ENCODE data around the gene GPC1. TPM values are rescaled to one million over a fixed set of nuclear protein-coding genes. Genes with fewer than 3 reads are reported as not detected.

The GPC1 gene
- total and polyA plus RNA-seq, 2 donors (not counting 3 experiments of a cell fraction or from before 2014, with no cell fraction given), result 9.6 to 31.1 TPM

DNA sequence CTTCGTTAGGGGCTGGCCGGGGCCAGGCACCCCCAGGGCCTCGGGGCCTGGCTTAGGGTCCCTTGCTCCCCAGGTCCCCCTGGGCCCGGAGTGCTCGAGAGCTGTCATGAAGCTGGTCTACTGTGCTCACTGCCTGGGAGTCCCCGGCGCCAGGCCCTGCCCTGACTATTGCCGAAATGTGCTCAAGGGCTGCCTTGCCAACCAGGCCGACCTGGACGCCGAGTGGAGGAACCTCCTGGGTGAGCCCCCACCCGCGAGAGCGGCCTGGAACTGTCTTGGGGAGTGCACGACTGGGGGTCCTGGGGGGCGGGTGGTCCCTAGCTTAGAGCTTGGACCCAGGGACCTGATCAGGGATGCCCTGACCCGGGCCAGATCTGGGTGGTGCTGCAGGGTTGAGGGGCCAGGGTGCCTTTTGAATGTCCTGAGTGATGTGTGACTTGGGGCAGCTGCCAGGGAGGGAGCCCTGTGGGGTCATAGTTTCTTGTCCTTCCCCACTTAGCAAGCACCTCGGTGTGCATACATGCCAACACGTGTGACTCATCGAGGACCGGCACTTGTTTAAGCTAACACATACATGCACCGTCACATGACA lies 27.9 kb downstream of the GPC1 start:
- Histone ChIP-seq H3K79me2 (ENCODE audit: control insufficient read depth, insufficient read depth, low read length) (no peaks in the 10 kb centered on the region), H4K20me1 (replicated peaks; ENCODE audit: control insufficient read depth, extremely low read depth, insufficient read depth, low read length) (no peaks in the 10 kb centered on the region), H3K9me3 (replicated peaks; ENCODE audit: control insufficient read depth, insufficient read depth, low read length) (no peaks in the 10 kb centered on the region), H3K27me3 (ENCODE audit: control insufficient read depth in 2 of 2, insufficient read depth in 2 of 2, low read length in 2 of 2) (no peaks in the 10 kb centered on the region), H2AFZ (ENCODE audit: low read depth, low read length) (no peak overlapping the region), H3K9me1 (replicated peaks; ENCODE audit: control insufficient read depth, extremely low read depth, insufficient read depth, low read length) (no peaks in the 10 kb centered on the region), H3K4me2 (ENCODE audit: insufficient read depth, low read length) (no peak overlapping the region), H3K9ac (replicated peaks; ENCODE audit: extremely low read depth, insufficient read depth, low read length) (no peak overlapping the region), H3K36me3 (ENCODE audit: control insufficient read depth in 2 of 2, extremely low read depth in 1 of 2, insufficient read depth in 2 of 2, low read length in 2 of 2) (no peaks in the 10 kb centered on the region), H3K4me3 (replicated peaks in 1 of 3; ENCODE audit: insufficient read depth in 1 of 3, low read depth in 1 of 3, low read length in 3 of 3) (no peak overlapping the region), H3K27ac (ENCODE audit: insufficient read depth, low read depth, low read length) (no peak overlapping the region), H3K4me1 (ENCODE audit: control insufficient read depth, extremely low read depth, insufficient read depth, low read length) (no peaks in the 10 kb centered on the region)
- DNase-seq (ENCODE audit: low read depth, low spot score), result no peak
- ChIA-PET POLR2A (no interaction called here), CTCF (no interaction called here)
- TF ChIP-seq EZH2 (IDR thresholded peaks at IDR 0.05; ENCODE audit: borderline replicate concordance, low read depth, low read length, severe bottlenecking) (no peak), FOS (IDR thresholded peaks at IDR 0.05; ENCODE audit: borderline replicate concordance, insufficient read depth, low read length) (no peak), POLR2A (IDR thresholded peaks at IDR 0.05; ENCODE audit: low read depth, low read length) (no peak), JUN (IDR thresholded peaks at IDR 0.05; ENCODE audit: borderline replicate concordance, insufficient read depth, insufficient read length, low read depth) (no peak), MYC (IDR thresholded peaks at IDR 0.05; ENCODE audit: low read depth, low read length) (no peak), POLR2AphosphoS5 (IDR thresholded peaks at IDR 0.05; ENCODE audit: insufficient read depth, low read depth, low read length) (no peak), GATA2 (IDR thresholded peaks at IDR 0.05; ENCODE audit: insufficient read depth, insufficient read length, low read depth, low read length) (no peak)
- TF ChIP-seq, protein P1, sequence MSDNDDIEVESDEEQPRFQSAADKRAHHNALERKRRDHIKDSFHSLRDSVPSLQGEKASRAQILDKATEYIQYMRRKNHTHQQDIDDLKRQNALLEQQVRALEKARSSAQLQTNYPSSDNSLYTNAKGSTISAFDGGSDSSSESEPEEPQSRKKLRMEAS (IDR thresholded peaks at IDR 0.05; ENCODE audit: insufficient read depth, insufficient read length), result no peak
- TF ChIP-seq, protein P2, sequence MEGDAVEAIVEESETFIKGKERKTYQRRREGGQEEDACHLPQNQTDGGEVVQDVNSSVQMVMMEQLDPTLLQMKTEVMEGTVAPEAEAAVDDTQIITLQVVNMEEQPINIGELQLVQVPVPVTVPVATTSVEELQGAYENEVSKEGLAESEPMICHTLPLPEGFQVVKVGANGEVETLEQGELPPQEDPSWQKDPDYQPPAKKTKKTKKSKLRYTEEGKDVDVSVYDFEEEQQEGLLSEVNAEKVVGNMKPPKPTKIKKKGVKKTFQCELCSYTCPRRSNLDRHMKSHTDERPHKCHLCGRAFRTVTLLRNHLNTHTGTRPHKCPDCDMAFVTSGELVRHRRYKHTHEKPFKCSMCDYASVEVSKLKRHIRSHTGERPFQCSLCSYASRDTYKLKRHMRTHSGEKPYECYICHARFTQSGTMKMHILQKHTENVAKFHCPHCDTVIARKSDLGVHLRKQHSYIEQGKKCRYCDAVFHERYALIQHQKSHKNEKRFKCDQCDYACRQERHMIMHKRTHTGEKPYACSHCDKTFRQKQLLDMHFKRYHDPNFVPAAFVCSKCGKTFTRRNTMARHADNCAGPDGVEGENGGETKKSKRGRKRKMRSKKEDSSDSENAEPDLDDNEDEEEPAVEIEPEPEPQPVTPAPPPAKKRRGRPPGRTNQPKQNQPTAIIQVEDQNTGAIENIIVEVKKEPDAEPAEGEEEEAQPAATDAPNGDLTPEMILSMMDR (IDR thresholded peaks at IDR 0.05; ENCODE audit: extremely low read depth in 1 of 2, insufficient read depth in 1 of 2, low read depth in 1 of 2, low read length in 2 of 2), result no peak
- dilution Hi-C loops (cut with MboI; ENCODE audit: extremely low pct_ligation_motif_present, low sequenced_read_pairs), result no loop called here
- FAIRE-seq, result no peak
- intact Hi-C loops (cut with micrococcal nuclease), result no loop called here
- no TSS peak for BruUV-seq (replicated peaks)
